Cardiac septum (tissue), 1 donor: ENCODE measurements around the gene IFI27L1. TPM values are rescaled to one million over a fixed set of nuclear protein-coding genes. Genes with fewer than 3 reads are reported as not detected.

Experiments
- DNase-seq: peaks from one replicate; pipeline ENCODE4 v3.0.0-alpha.2; 2020; ENCODE audit warnings: low spot score
- intact Hi-C: fragments of 100-400 bp; cut with DNase I; formaldehyde crosslinking; loops from one replicate; pipeline ENCODE4 v1.14.0; 2022
- total RNA-seq: library from RNA; stranded (reverse); fragmentation: NEBNext Ultra II Directional; extraction: Animal tissue kit (Norgen Biotek cat#: 25700); gene quantifications from one replicate; pipeline ENCODE4 v1.2.1, GENCODE V29; 2021
- donor health status: DM: no; HTN: no; CAD: no.

Gene IFI27L1
- total RNA-seq, 1 donor from 2014 or later: 9.3 TPM

DNA sequence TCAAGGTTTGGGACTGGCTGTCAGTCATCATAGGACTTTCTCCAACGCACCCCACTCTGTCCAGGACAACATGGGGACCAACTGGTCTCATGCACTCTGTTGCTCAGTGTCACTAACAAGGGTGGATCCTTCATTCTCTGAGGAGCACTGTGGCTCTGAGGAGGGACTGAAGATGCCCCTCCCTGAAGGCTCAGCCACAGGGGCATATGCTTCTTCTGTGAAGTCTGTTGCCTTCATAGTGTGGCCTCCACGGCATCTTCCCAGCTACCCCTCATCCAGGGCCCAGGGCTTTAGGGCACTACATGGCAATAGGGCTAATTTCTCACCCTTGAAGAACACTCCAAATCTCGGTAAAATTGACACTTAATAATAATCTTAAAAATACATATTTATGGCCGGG, 62.6 kb downstream of the IFI27L1 start:
- DNase-seq: no peak
- intact Hi-C loops: no loop called here

DNA sequence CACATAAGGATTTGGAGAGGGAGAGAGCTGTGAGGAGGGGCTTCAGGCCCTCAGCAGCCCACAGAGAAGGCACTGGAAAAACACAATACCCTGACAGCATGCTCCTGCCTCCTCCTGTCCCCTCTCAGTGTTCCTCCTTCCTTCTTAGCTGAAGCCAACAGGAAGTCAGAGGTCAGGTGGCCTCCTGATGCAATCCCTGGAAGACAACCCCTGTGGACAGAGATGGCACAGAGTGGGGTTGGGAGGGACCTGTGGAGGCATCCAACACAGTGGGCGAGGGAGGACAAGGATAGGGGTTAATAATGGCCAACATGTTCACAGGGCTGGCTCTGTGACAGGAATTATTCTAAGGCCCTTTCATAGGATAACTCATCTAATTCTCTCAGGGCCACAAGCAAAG, 63.7 kb downstream of the IFI27L1 start:
- DNase-seq: no peak
- intact Hi-C loops: no loop called here

DNA sequence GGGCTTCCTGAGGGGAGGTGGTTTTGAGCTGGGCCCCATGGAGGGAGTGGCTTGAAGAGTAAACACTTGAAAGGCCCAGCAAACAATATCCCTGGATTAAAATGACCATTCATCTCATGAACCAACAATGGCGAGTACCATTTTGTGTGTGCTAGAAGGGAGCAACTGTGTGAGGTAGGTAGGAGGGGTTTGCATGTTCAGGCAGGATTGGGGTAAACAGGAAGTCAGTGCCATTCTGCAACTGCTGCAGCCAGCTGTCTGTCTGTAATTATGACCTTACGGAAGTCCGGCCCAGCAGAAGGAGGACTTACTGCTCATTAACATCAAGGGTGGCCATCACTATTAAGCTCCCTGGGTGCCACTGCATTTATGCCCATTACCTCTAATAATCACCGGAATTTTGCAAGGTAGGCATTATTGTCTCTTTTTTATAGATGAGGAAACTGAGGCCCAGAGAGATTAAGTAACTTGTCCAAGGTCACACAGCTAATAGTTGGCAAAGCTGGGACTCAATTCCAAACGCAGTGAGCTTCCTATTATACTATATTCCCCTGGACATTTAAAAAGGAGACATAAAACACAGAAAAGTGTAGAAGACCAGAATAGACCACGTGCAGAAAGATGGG, 64.9 kb downstream of the IFI27L1 start:
- intact Hi-C loops: no loop called here
- DNase-seq: no peak

Other genes with a start within 250 kb of the IFI27L1 start
- not detected for gene FAM181A, start 154.0 kb upstream of the IFI27L1 start, total RNA-seq
- 156 TPM for gene ASB2, start 104.7 kb upstream of the IFI27L1 start, total RNA-seq
- 3.4 TPM for gene CCDC197, start 84.0 kb upstream of the IFI27L1 start, total RNA-seq
- 0.30 TPM for gene OTUB2, start 55.0 kb upstream of the IFI27L1 start, total RNA-seq
- 245 TPM for gene DDX24, start 108 bp upstream of the IFI27L1 start, total RNA-seq
- 147 TPM for gene IFI27, start 29.4 kb downstream of the IFI27L1 start, total RNA-seq
- 93.0 TPM for gene IFI27L2, start 48.3 kb downstream of the IFI27L1 start, total RNA-seq
- 0.30 TPM for gene PPP4R4, start 93.0 kb downstream of the IFI27L1 start, total RNA-seq
- gene SERPINA10, start 212.0 kb downstream of the IFI27L1 start, total RNA-seq: not detected
- gene SERPINA6, start 242.0 kb downstream of the IFI27L1 start, total RNA-seq: not detected